Right lobe of liver (tissue), 6 donors: Measurements from ENCODE around the gene UCP2. TPM values are rescaled to one million over a fixed set of nuclear protein-coding genes. Genes with fewer than 3 reads are reported as not detected.

Experiments used
- ATAC-seq, 4 donors: fragments of 200-7000 bp; cut with Tn5 transposase; one replicate each; pipeline ENCODE4 v1.9.1; 2020; ENCODE audit warnings: mild to moderate bottlenecking in 4 of 4, moderate library complexity in 4 of 4
- DNase-seq, 3 donors: peaks; one replicate each; pipeline ENCODE4 v3.0.0-alpha.2; 2020
- H3K27ac ChIP-seq, 3 donors: fragments of 200-600 bp; one replicate each; pipeline ENCODE4 v1.8.0; 2022
- H3K27me3 ChIP-seq, 2 donors: fragments of 200-600 bp; one replicate each; pipeline ENCODE4 v1.8.0; 2022
- H3K36me3 ChIP-seq, 4 donors: fragments of 200-600 bp; sonication (generic) in 1 of 4; one replicate each; pipeline versions ENCODE4 v1.5.1 to v1.8.0; 2017 to 2022; ENCODE audit warnings: control low read depth in 1 of 4
- H3K4me1 ChIP-seq, 4 donors: fragments of 200-600 bp; sonication (generic) in 1 of 4; one replicate each; pipeline versions ENCODE4 v1.5.1 to v1.8.0; 2017 to 2022; ENCODE audit warnings: control low read depth in 1 of 4
- H3K4me3 ChIP-seq, 3 donors: fragments of 200-600 bp; one replicate each; pipeline ENCODE4 v1.8.0; 2022
- H3K9me3 ChIP-seq, 4 donors: fragments of 200-600 bp; sonication (generic) in 1 of 4; one replicate each; pipeline versions ENCODE4 v1.5.1 to v1.8.0; 2017 to 2022; ENCODE audit warnings: control low read depth in 1 of 4
- POLR2A ChIP-seq: fragments of 450-650 bp; IDR thresholded peaks from one replicate; pipeline ENCODE4 v1.6.1; 2017; ENCODE audit warnings: antibody characterized with exemption, mild to moderate bottlenecking
- WGBS: methylation state at CpG from one replicate; pipeline ENCODE4 v1.1.6; 2018; ENCODE audit warnings: low coverage, low lambda C conversion rate; ENCODE audit not compliant: insufficient coverage; ENCODE audit errors: missing lambda C conversion rate; 5-methylcytosine and 5-hydroxymethylcytosine counted together
- intact Hi-C, 2 donors: fragments of 100-400 bp; cut with DNase I; formaldehyde crosslinking; loops; one replicate each; pipeline versions ENCODE4 v1.11.2 to v1.14.1; 2022
- total RNA-seq, 6 experiments: library from RNA; depleted of rRNA in 2 of 6; stranded (reverse); fragments of >200 nt in 2 of 6; fragmentation: NEBNext Ultra II Directional in 3 of 6; extraction: Animal tissue kit (Norgen Biotek cat#: 25700) in 3 of 6; gene quantifications; one replicate each; pipeline versions ENCODE4 v1.1.0 to v1.2.4, GENCODE V29; 2016 to 2023
- TF ChIP-seq, protein P1 (sequence below), 4 donors: fragments of 200-600 bp in 3 of 4; fragments of 450-650 bp in 1 of 4; IDR thresholded peaks; one replicate each; pipeline versions ENCODE4 v1.5.1 to v1.8.0; 2016 to 2022; ENCODE audit warnings: antibody characterized with exemption in 4 of 4, mild to moderate bottlenecking in 2 of 4
- donor health status: DM: no; HTN: yes; CAD: no.
- donor health status: DM: no; HTN: no; CAD: no.
- donor health status: DM: no; HTN: no; CAD: no.
- donor health status: DM: no; HTN: yes; CAD: no.
- donor health status: DM: no; HTN: yes; CAD: no.

Gene UCP2
- total RNA-seq, 6 experiments from 2014 or later, result 5.2 to 41.3 (median 8.7) TPM

DNA sequence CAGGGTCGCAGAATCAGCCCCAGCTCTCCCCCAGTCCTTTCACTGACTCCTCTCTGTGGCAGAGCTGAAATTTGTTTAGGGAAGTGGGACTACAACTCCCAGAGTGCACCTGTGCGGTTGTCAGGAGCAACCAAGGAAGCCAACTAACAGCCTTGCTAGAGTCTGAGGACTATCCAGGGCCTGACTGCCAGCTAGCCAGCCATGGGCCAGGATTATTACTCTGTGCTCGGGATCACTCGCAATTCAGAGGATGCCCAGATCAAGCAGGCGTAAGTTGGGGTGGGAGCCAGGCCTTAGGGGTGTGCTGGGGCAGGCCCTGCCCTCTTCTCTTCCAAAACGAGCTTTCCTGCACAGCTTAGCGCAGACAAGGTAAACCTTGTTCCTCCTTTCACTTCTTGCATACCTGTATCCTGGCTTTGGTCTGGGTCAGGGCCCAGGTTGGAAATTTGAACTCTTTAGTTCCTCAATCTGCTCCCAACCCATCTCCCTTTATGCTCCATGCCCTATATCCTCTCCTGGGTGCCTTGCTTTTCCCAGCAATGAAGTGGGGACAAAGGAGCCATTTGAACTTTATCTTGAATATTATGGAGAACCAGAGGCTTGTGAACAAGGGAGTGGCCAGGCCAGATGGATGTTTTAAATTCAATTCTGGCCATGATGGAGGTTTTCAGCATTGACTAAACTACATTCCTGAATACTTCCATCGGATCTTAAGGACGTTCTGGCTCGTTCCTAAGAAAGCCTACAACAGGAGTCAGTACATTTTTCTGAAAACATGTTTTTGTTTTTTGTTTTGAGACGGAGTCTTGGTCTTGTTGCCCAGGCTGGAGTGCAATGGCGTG is 31.6 kb downstream of the UCP2 start, which contains the start of gene DNAJB13:
Gene DNAJB13 (plus strand): TSS at position 158 of the 842 bp plus-strand sequence. CDS start 44 bp downstream, at position 202.
- no peaks in the 10 kb centered on the region for H3K4me1 ChIP-seq
- no peaks in the 10 kb centered on the region for H3K27me3 ChIP-seq
- TF ChIP-seq POLR2A, result no peak
- TF ChIP-seq, protein P1, sequence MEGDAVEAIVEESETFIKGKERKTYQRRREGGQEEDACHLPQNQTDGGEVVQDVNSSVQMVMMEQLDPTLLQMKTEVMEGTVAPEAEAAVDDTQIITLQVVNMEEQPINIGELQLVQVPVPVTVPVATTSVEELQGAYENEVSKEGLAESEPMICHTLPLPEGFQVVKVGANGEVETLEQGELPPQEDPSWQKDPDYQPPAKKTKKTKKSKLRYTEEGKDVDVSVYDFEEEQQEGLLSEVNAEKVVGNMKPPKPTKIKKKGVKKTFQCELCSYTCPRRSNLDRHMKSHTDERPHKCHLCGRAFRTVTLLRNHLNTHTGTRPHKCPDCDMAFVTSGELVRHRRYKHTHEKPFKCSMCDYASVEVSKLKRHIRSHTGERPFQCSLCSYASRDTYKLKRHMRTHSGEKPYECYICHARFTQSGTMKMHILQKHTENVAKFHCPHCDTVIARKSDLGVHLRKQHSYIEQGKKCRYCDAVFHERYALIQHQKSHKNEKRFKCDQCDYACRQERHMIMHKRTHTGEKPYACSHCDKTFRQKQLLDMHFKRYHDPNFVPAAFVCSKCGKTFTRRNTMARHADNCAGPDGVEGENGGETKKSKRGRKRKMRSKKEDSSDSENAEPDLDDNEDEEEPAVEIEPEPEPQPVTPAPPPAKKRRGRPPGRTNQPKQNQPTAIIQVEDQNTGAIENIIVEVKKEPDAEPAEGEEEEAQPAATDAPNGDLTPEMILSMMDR (IDR thresholded peaks at IDR 0.05), result no peak
- ATAC-seq, result peak in 3 of 4 donors; percentile 41 to 47 (median 42)
- 83% methylated on average over 7 of the region's 12 CpGs for WGBS
- H3K36me3 ChIP-seq, result no peaks in the 10 kb centered on the region
- H3K27ac ChIP-seq, result no peak within 1 kb of the TSS
- peak in 1 of 3 donors; percentile 48 for DNase-seq
- intact Hi-C loops, result no loop called here
- H3K9me3 ChIP-seq, result no peaks in the 10 kb centered on the region
- H3K4me3 ChIP-seq, result no peak within 1 kb of the TSS

DNA sequence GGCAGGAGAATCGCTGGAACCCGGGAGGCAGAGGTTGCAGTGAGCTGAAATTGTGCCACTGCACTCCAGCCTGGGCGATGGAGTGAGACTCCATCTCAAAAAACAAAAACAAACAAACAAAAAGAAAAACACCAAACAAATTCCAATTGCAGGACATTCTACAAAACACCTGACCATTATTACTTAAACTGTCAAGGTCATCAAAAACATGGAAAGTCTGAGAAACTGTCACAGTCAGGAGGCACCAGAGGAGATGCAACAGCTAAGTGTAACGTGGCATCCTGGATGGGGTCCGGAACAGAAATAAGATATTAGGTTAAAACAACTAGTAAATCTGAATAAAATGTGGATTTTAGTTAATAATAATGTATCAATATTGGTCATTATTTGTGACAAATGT is 32.7 kb downstream of the UCP2 start:
- H3K4me1 ChIP-seq, result no peaks in the 10 kb centered on the region
- H3K4me3 ChIP-seq, result no peak overlapping the region
- intact Hi-C loops, result no loop called here
- DNase-seq (no peak), ATAC-seq (no peak)
- no peak overlapping the region for H3K27ac ChIP-seq
- 84% methylated on average over 4 of the region's 5 CpGs for WGBS
- H3K36me3 ChIP-seq, result no peaks in the 10 kb centered on the region
- TF ChIP-seq POLR2A, result no peak
- TF ChIP-seq, protein P1 (IDR thresholded peaks at IDR 0.05), result no peak
- H3K27me3 ChIP-seq, result no peaks in the 10 kb centered on the region
- no peaks in the 10 kb centered on the region for H3K9me3 ChIP-seq

DNA sequence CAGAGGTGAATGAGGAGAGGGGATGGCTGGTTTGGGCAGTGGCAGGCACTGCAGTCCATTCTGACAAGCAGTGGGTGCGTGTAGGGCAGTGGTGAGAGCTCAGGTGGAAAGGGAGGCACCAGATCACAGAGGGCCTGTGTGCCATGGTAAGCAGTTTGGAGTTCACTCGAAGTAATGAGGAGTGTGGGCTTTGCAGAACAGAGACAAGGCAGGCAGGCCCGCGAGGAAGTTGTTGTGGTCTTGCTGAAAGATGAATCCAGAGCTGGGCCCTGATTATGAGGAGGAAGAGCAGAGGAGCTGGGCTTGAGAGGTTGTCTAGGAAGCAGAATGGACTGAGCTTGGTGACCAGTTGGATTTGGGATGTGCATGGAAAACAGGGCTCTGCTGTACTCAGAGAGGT is 33.4 kb downstream of the UCP2 start:
- Histone ChIP-seq H3K27me3 (no peaks in the 10 kb centered on the region), H3K36me3 (no peaks in the 10 kb centered on the region), H3K4me1 (no peaks in the 10 kb centered on the region), H3K4me3 (no peak overlapping the region), H3K9me3 (no peaks in the 10 kb centered on the region), H3K27ac (no peak overlapping the region)
- no peak for ATAC-seq
- peak in 1 of 3 donors; percentile 2 for DNase-seq
- 69% methylated on average over 4 of the region's 4 CpGs for WGBS
- no peak for TF ChIP-seq POLR2A
- TF ChIP-seq, protein P1 (IDR thresholded peaks at IDR 0.05), result no peak
- intact Hi-C loops, result no loop called here

DNA sequence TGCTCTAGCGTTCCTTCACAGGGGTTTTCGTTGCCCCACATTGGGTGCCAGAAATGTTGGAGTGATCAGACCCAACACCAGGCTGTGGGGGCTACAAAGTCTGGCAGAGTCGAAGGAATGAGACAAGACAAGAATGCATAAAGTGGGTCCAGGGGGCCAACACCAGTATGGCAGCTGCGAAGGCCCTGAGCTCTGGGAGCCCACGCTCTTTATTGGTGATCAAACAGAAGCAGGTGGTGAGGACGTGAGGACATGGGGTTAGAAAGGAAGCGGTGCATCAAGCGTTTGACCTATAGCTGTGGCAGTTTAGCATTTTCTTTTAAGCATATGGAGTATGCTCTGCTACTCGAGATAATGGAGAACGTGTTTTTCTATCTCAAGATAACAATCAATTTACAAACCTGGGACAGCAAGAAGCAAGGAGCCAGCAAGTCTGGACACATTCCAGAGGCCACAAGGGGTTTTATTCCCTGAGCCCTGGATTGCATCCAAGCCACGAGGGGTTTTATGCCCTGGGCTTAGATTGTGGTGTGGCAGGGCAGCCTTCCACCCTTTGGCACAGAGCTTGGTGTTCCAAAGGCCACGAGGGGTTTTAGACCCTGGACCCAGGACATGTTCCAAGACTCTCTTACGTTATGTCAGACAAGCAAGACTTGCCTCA is 35.7 kb downstream of the UCP2 start:
- TF ChIP-seq, protein P1 (IDR thresholded peaks at IDR 0.05), result no peak
- no peak for TF ChIP-seq POLR2A
- Histone ChIP-seq H3K36me3 (no peaks in the 10 kb centered on the region), H3K27ac (no peak overlapping the region), H3K9me3 (no peaks in the 10 kb centered on the region), H3K27me3 (no peaks in the 10 kb centered on the region), H3K4me1 (no peaks in the 10 kb centered on the region), H3K4me3 (no peak overlapping the region)
- WGBS, result 73% methylated on average over 12 of the region's 13 CpGs
- intact Hi-C loops, result no loop called here
- no peak for ATAC-seq
- DNase-seq, result peak in 1 of 3 donors; percentile 7
